OCI-LY1 (cell line): ENCODE data around the gene SNRNP27.

Experiments used
- H2AFZ ChIP-seq: fragments of 200-600 bp; sonication (generic), shearing (Covaris generic); 2 replicates; pipeline ENCODE4 v1.6.0; 2014; ENCODE audit warnings: antibody characterized with exemption, mild to moderate bottlenecking, low read length
- H3F3A ChIP-seq: fragments of 200-600 bp; sonication (generic), shearing (Covaris generic); 2 replicates; pipeline ENCODE4 v1.6.0; 2014; ENCODE audit warnings: mild to moderate bottlenecking, antibody characterized with exemption, low read length, moderate library complexity; ENCODE audit not compliant: insufficient read depth
- H3K27ac ChIP-seq: fragments of 200-600 bp; sonication (generic); 2 replicates; pipeline ENCODE4 v1.5.1; 2014; ENCODE audit warnings: low read length, mixed run types, mild to moderate bottlenecking, low read depth; ENCODE audit not compliant: poor library complexity, severe bottlenecking
- H3K27me3 ChIP-seq: fragments of 200-600 bp; sonication (generic); 2 replicates; pipeline ENCODE4 v1.6.0; 2014; ENCODE audit warnings: antibody characterized with exemption, mild to moderate bottlenecking, low read length, moderate library complexity; ENCODE audit not compliant: insufficient read depth
- H3K36me3 ChIP-seq: fragments of 200-600 bp; sonication (generic); 2 replicates; pipeline ENCODE4 v1.6.1; 2014; ENCODE audit warnings: mild to moderate bottlenecking, antibody characterized with exemption, low read length, moderate library complexity, mixed read lengths; ENCODE audit not compliant: insufficient read depth
- H3K4me1 ChIP-seq: fragments of 200-600 bp; sonication (generic); 2 replicates; pipeline ENCODE4 v1.5.1; 2014; ENCODE audit warnings: mild to moderate bottlenecking, low read length, moderate library complexity; ENCODE audit not compliant: insufficient read depth, severe bottlenecking
- H3K4me2 ChIP-seq: fragments of 200-600 bp; sonication (generic), shearing (Covaris generic); 2 replicates; pipeline ENCODE4 v1.6.1; 2014; ENCODE audit warnings: low read length
- H3K4me3 ChIP-seq: fragments of 200-600 bp; sonication (generic); 2 replicates; pipeline ENCODE4 v1.5.1; 2014; ENCODE audit warnings: low read length, low read depth, mild to moderate bottlenecking, mixed read lengths; ENCODE audit not compliant: poor library complexity, severe bottlenecking
- H3K79me2 ChIP-seq: fragments of 200-600 bp; shearing (Covaris generic); 2 replicates; pipeline ENCODE4 v1.6.1; 2016; ENCODE audit warnings: mixed run types, low read length, mixed read lengths; ENCODE audit not compliant: insufficient read depth
- H3K9ac ChIP-seq: fragments of 200-600 bp; sonication (generic), shearing (Covaris generic); 2 replicates; pipeline ENCODE4 v1.6.1; 2014; ENCODE audit warnings: mild to moderate bottlenecking, low read length, mixed read lengths
- H3K9me2 ChIP-seq: fragments of 200-600 bp; sonication (generic), shearing (Covaris generic); 2 replicates; pipeline ENCODE4 v1.6.1; 2014; ENCODE audit warnings: low read depth, mild to moderate bottlenecking, low read length, mixed read lengths
- H3K9me3 ChIP-seq: fragments of 200-600 bp; shearing (Covaris generic); 2 replicates; pipeline ENCODE4 v1.6.1; 2014; ENCODE audit warnings: low read length, mixed read lengths
- H4K20me1 ChIP-seq: fragments of 200-600 bp; sonication (generic), shearing (Covaris generic); 2 replicates; pipeline ENCODE4 v1.6.0; 2016; ENCODE audit warnings: mild to moderate bottlenecking, low read length; ENCODE audit not compliant: insufficient read depth
- CTCF ChIP-seq: fragments of 200-600 bp; sonication (generic), shearing (Covaris generic); IDR thresholded peaks from 2 replicates; pipeline ENCODE4 v1.5.1; 2017; ENCODE audit warnings: mild to moderate bottlenecking, antibody characterized with exemption, low read length, moderate library complexity, mixed read lengths
- EZH2 ChIP-seq: fragments of 200-600 bp; sonication (generic), shearing (Covaris generic); IDR thresholded peaks from 2 replicates; pipeline ENCODE4 v1.8.0; 2017; ENCODE audit warnings: borderline replicate concordance, mixed run types, mild to moderate bottlenecking, antibody characterized with exemption, low read length, moderate library complexity, mixed read lengths

Gene SNRNP27

GRCh38 chr2:69846182-69847067 is 47.3 kb upstream of the SNRNP27 start:
- Histone ChIP-seq H3K36me3 (peaks cover 54% of the 10 kb centered on the region), H3K4me1 (no peaks in the 10 kb centered on the region), H2AFZ (no peak overlapping the region)

GRCh38 chr2:69847068-69847828 is 46.5 kb upstream of the SNRNP27 start:
- Histone ChIP-seq H3K9me2 (no peaks in the 10 kb centered on the region), H3F3A (no peaks in the 10 kb centered on the region), H4K20me1 (no peaks in the 10 kb centered on the region), H3K4me3 (no peak overlapping the region), H3K4me2 (no peak overlapping the region), H3K9ac (no peak overlapping the region), H3K27me3 (no peaks in the 10 kb centered on the region), H3K36me3 (peaks cover 59% of the 10 kb centered on the region), H3K4me1 (no peaks in the 10 kb centered on the region), H3K79me2 (no peaks in the 10 kb centered on the region), H3K27ac (no peak overlapping the region), H2AFZ (no peak overlapping the region), H3K9me3 (no peaks in the 10 kb centered on the region)
- TF ChIP-seq CTCF (no peak), EZH2 (no peak)

More at GRCh38 chr2:69846182-69847067, 47.3 kb upstream of the SNRNP27 start:
- H3K9ac ChIP-seq = no peak overlapping the region
- H3K27me3 ChIP-seq = no peaks in the 10 kb centered on the region
- no peak overlapping the region for H3K27ac ChIP-seq
- no peaks in the 10 kb centered on the region for H4K20me1 ChIP-seq
- no peaks in the 10 kb centered on the region for H3K9me3 ChIP-seq
- no peaks in the 10 kb centered on the region for H3K9me2 ChIP-seq
- no peak overlapping the region for H3K4me2 ChIP-seq
- H3K79me2 ChIP-seq = no peaks in the 10 kb centered on the region
- TF ChIP-seq EZH2 (no peak), CTCF (no peak)
- H3K4me3 ChIP-seq = no peak overlapping the region
- no peaks in the 10 kb centered on the region for H3F3A ChIP-seq

GRCh38 chr2:69848186-69848790 is 45.5 kb upstream of the SNRNP27 start:
- H3K27me3 ChIP-seq = no peaks in the 10 kb centered on the region
- H3K9ac ChIP-seq = no peak overlapping the region
- no peaks in the 10 kb centered on the region for H3K79me2 ChIP-seq
- H3K27ac ChIP-seq = no peak overlapping the region
- peaks cover 59% of the 10 kb centered on the region for H3K36me3 ChIP-seq
- no peak overlapping the region for H2AFZ ChIP-seq
- no peaks in the 10 kb centered on the region for H3K4me1 ChIP-seq
- H3K9me3 ChIP-seq = no peaks in the 10 kb centered on the region
- no peak overlapping the region for H3K4me2 ChIP-seq
- H4K20me1 ChIP-seq = no peaks in the 10 kb centered on the region
- TF ChIP-seq CTCF (no peak), EZH2 (no peak)
- no peak overlapping the region for H3K4me3 ChIP-seq
- no peaks in the 10 kb centered on the region for H3F3A ChIP-seq
- no peaks in the 10 kb centered on the region for H3K9me2 ChIP-seq
